T-helper 17 cell (primary cell): ENCODE results near the gene USP6. TPM values are rescaled to one million over a fixed set of nuclear protein-coding genes. Genes with fewer than 3 reads are reported as not detected.
"Not testable (repeated sequence)": the region's sequence is repeated elsewhere in the genome, so short reads cannot be mapped to it uniquely, and the experiment has no call there.

Experiments used
- ATAC-seq: fragments of 150-1000 bp; cut with Tn5 transposase; 2 replicates; pipeline ENCODE4 v1.10.0; 2021; ENCODE audit warnings: mild to moderate bottlenecking, moderate library complexity
- DNase-seq, 3 donors: peaks; one replicate each; pipeline versions ENCODE4 v3.0.0 to v3.0.0-alpha.2; 2020 to 2021
- H3K9me3 ChIP-seq: one replicate; pipeline ENCODE4 v1.7.0; 2013; ENCODE audit warnings: low read length, mild to moderate bottlenecking; ENCODE audit not compliant: control insufficient read depth, poor library complexity, severe bottlenecking
- H3K27ac Mint-ChIP-seq: one replicate; pipeline ENCODE4 v1.8.0; 2022; ENCODE audit warnings: mild to moderate bottlenecking, moderate library complexity, mixed read lengths
- H3K27me3 Mint-ChIP-seq: one replicate; pipeline ENCODE4 v1.8.0; 2022; ENCODE audit warnings: mixed read lengths
- H3K36me3 Mint-ChIP-seq: one replicate; pipeline ENCODE4 v1.8.0; 2022; ENCODE audit warnings: low read depth, mixed read lengths
- H3K4me1 Mint-ChIP-seq: one replicate; pipeline ENCODE4 v1.8.0; 2022; ENCODE audit warnings: mild to moderate bottlenecking, mixed read lengths
- H3K4me3 Mint-ChIP-seq: one replicate; pipeline ENCODE4 v1.8.0; 2022; ENCODE audit warnings: mild to moderate bottlenecking, moderate library complexity, mixed read lengths
- total RNA-seq, 4 donors: library from RNA in 2 of 4; stranded (reverse) in 2 of 4; gene quantifications; one replicate each; pipeline ENCODE4 v1.2.3 and lab custom pipeline; 2022 to 2026

The USP6 gene
- total RNA-seq, 2 donors from 2014 or later = 0.05 to 0.13 TPM

- H3K9me3 ChIP-seq = no peaks in the 10 kb centered on the region
- Mint-ChIP-seq H3K27ac (no peak overlapping the region), H3K4me1 (peaks cover 2% of the 10 kb centered on the region), H3K36me3 (peaks cover 4% of the 10 kb centered on the region), H3K27me3 (peaks cover 36% of the 10 kb centered on the region), H3K4me3 (no peak overlapping the region)
- ATAC-seq (no peak), DNase-seq (no peak)
These were observed 11.1 kb downstream of the USP6 start for GRCh38 chr17:5126719-5127488.

- H3K27ac Mint-ChIP-seq = no peak overlapping the region
- no peaks in the 10 kb centered on the region for H3K9me3 ChIP-seq
- no peak for DNase-seq
- no peak for ATAC-seq
- no peak overlapping the region for H3K4me3 Mint-ChIP-seq
- no peaks in the 10 kb centered on the region for H3K4me1 Mint-ChIP-seq
- peaks cover 4% of the 10 kb centered on the region for H3K36me3 Mint-ChIP-seq
- H3K27me3 Mint-ChIP-seq = peaks cover 32% of the 10 kb centered on the region
These were observed 12.1 kb downstream of the USP6 start for GRCh38 chr17:5127910-5128309.

- not testable (repeated sequence) for H3K9me3 ChIP-seq, H3K4me3 Mint-ChIP-seq, ATAC-seq, H3K4me1 Mint-ChIP-seq, H3K27ac Mint-ChIP-seq, H3K36me3 Mint-ChIP-seq, DNase-seq
- peaks cover 32% of the 10 kb centered on the region for H3K27me3 Mint-ChIP-seq
These were observed 12.6 kb downstream of the USP6 start for GRCh38 chr17:5128387-5128786.

DNA sequence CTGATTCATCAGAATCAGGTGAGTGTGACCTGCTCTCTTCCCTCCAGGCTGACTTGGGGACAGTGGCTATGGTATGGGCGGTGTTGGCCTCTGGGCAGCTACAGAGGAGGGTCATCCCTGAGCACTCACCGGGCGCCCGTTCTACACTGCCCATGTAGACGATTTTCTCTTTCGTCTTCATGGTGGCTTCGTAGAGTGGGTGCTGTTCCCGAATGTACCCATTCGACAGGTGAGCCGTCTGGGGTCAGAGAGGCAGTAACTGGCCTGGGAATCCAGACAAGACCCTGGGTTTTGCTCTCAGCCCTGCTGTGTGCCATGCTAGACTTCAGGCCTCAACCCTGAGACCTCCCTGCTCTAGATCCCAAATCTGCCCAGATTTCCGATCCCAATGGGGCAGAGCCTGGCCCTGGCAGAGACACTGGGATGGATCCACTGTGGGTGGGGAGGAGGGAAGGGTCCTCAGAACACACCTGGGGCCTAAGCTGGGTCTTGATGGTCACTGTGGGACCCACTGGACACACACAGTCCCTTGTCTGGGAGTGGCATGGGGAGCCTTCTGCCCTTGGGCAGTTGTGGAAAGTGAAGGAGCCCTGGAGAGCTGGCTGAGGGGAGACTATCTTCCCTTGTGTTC, 13.2 kb downstream of the USP6 start:
- peaks cover 31% of the 10 kb centered on the region for H3K27me3 Mint-ChIP-seq
- ATAC-seq = no peak
- no peak overlapping the region for H3K4me3 Mint-ChIP-seq

GRCh38 chr17:5129770-5130169, 13.9 kb downstream of the USP6 start:
- not testable (repeated sequence) for H3K4me1 Mint-ChIP-seq, ATAC-seq, H3K36me3 Mint-ChIP-seq, H3K27ac Mint-ChIP-seq, H3K4me3 Mint-ChIP-seq, H3K9me3 ChIP-seq, DNase-seq
- peaks cover 30% of the 10 kb centered on the region for H3K27me3 Mint-ChIP-seq

More for the DNA sequence above, 13.2 kb downstream of the USP6 start:
- no peak overlapping the region for H3K27ac Mint-ChIP-seq
- no peaks in the 10 kb centered on the region for H3K9me3 ChIP-seq
- H3K4me1 Mint-ChIP-seq = peaks cover 2% of the 10 kb centered on the region
- no peak for DNase-seq
- peaks cover 4% of the 10 kb centered on the region for H3K36me3 Mint-ChIP-seq

- not testable (repeated sequence) for H3K4me1 Mint-ChIP-seq, H3K9me3 ChIP-seq, H3K4me3 Mint-ChIP-seq, DNase-seq, H3K36me3 Mint-ChIP-seq, H3K27ac Mint-ChIP-seq, ATAC-seq
- peaks cover 29% of the 10 kb centered on the region for H3K27me3 Mint-ChIP-seq
These were observed 14.4 kb downstream of the USP6 start for GRCh38 chr17:5130261-5130660.

GRCh38 chr17:5130687-5131086, 14.9 kb downstream of the USP6 start:
- not testable (repeated sequence) for H3K9me3 ChIP-seq, H3K36me3 Mint-ChIP-seq, H3K4me3 Mint-ChIP-seq, H3K27ac Mint-ChIP-seq, ATAC-seq, DNase-seq, H3K4me1 Mint-ChIP-seq
- H3K27me3 Mint-ChIP-seq = peaks cover 28% of the 10 kb centered on the region

DNA sequence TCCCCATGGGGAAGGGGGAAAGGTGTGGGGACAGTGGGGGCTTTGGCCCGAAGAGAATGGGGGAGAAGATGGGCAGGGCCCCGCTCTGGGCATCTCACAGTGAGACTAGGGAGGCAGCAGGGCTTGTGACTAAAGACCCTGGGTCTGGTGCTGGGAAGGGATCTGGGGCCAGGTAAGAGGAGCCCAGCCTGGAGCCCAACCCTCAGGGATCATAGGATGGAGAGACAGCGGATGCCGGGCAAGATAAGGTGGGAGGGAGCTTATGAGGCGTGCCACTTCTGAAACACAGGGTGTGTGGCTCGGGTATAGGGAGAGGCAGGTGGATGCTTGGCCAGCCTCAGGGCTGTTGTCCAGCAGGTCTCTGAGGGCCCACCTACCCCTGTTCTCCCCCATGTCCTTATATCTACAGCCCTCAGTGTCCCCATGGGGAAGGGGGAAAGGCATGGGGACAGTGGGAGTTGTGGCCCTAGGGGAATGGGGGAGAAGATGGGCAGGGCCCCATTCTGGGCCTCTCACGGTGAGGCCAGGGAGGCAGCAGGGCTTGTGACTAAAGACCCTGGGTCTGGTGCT, 15.4 kb downstream of the USP6 start:
- no peak overlapping the region for H3K27ac Mint-ChIP-seq
- DNase-seq = no peak

DNA sequence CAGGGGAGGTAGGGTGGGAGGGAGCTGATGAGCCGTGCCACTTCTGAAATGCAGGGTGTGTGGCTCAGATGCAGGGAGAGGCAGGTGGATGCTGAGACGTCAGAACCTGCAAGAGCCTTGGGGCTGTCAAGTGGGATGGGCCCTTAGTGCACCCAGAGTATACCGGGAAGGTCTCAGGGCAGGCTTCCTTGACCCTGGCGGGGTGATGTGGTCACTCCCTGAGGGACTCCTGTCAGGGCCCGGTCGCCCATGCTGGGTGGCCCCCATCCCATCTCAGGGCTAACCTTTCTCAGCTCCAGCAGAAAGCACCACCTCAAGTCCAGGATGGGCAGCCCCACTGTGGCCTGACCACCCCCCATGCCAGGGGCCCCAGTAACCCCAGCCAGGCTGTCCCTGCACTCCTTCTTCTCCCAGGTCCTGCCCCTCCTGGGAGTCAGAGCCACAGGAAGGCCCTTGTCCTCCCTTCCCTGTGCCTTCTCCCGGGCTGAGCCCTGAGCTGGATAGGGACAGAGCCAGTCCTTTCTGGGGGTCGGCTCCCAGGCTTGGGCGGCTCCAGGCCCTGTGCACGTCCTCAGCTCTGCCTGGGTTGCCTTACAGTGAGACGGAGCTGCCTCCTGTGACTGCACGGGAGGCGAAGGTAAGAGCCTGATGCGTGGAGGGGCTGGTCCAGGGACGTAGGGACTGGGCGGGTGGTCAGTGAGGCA, 16.1 kb downstream of the USP6 start:
- not testable (repeated sequence) for ATAC-seq, DNase-seq

More for the DNA sequence above, 15.4 kb downstream of the USP6 start:
- peaks cover 23% of the 10 kb centered on the region for H3K27me3 Mint-ChIP-seq
- H3K4me3 Mint-ChIP-seq = no peak overlapping the region
- peaks cover 2% of the 10 kb centered on the region for H3K36me3 Mint-ChIP-seq
- H3K9me3 ChIP-seq = no peaks in the 10 kb centered on the region
- no peak for ATAC-seq
- H3K4me1 Mint-ChIP-seq = peaks cover 4% of the 10 kb centered on the region

GRCh38 chr17:5132503-5133225, 16.8 kb downstream of the USP6 start:
- DNase-seq, H3K4me3 Mint-ChIP-seq, H3K36me3 Mint-ChIP-seq, H3K4me1 Mint-ChIP-seq, H3K9me3 ChIP-seq, H3K27ac Mint-ChIP-seq, ATAC-seq: not testable (repeated sequence)
- H3K27me3 Mint-ChIP-seq = peaks cover 10% of the 10 kb centered on the region

More for the DNA sequence above, 16.1 kb downstream of the USP6 start:
- H3K4me3 Mint-ChIP-seq, H3K36me3 Mint-ChIP-seq, H3K27ac Mint-ChIP-seq, H3K9me3 ChIP-seq, H3K4me1 Mint-ChIP-seq: not testable (repeated sequence)
- peaks cover 18% of the 10 kb centered on the region for H3K27me3 Mint-ChIP-seq

DNA sequence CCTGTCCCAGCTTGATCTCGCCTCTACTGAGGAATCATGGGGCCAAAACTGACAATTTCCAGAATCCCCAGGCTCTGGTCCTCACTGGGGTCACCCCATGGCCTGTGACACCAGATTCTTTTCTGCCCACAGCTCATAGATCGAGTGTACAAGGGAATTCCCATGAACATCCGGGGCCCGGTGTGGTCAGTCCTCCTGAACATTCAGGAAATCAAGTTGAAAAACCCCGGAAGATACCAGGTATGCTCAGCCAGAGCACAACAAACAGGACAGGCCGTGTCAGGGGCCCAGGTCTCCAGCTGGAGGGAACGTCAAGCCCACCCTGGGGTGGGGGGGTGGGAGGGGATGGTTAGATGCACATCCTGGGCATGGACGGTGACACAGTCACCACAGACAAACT, 17.5 kb downstream of the USP6 start:
- Mint-ChIP-seq H3K27ac (no peak overlapping the region), H3K27me3 (peaks cover 10% of the 10 kb centered on the region), H3K4me3 (no peak overlapping the region), H3K36me3 (no peaks in the 10 kb centered on the region), H3K4me1 (peaks cover 4% of the 10 kb centered on the region)
- ATAC-seq (no peak), DNase-seq (no peak)
- H3K9me3 ChIP-seq = no peaks in the 10 kb centered on the region

- not testable (repeated sequence) for ATAC-seq, DNase-seq
These were observed 18.1 kb downstream of the USP6 start for GRCh38 chr17:5133961-5134360.

More at GRCh38 chr17:5133961-5134360, 18.1 kb downstream of the USP6 start:
- not testable (repeated sequence) for H3K4me3 Mint-ChIP-seq, H3K36me3 Mint-ChIP-seq, H3K4me1 Mint-ChIP-seq, H3K9me3 ChIP-seq, H3K27ac Mint-ChIP-seq
- H3K27me3 Mint-ChIP-seq = peaks cover 10% of the 10 kb centered on the region
